DMS 273 (cell line): Measurements from ENCODE around the gene OMP.
"Not testable (repeated sequence)": the region's sequence is repeated elsewhere in the genome, so short reads cannot be mapped to it uniquely, and the experiment has no call there.

Source experiments
- DNase-seq: peaks from one replicate; lab custom pipeline; 2025; ENCODE audit not compliant: unreplicated experiment; lab: John Stamatoyannopoulos, UW

The OMP gene, protein sequence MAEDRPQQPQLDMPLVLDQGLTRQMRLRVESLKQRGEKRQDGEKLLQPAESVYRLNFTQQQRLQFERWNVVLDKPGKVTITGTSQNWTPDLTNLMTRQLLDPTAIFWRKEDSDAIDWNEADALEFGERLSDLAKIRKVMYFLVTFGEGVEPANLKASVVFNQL

DNA sequence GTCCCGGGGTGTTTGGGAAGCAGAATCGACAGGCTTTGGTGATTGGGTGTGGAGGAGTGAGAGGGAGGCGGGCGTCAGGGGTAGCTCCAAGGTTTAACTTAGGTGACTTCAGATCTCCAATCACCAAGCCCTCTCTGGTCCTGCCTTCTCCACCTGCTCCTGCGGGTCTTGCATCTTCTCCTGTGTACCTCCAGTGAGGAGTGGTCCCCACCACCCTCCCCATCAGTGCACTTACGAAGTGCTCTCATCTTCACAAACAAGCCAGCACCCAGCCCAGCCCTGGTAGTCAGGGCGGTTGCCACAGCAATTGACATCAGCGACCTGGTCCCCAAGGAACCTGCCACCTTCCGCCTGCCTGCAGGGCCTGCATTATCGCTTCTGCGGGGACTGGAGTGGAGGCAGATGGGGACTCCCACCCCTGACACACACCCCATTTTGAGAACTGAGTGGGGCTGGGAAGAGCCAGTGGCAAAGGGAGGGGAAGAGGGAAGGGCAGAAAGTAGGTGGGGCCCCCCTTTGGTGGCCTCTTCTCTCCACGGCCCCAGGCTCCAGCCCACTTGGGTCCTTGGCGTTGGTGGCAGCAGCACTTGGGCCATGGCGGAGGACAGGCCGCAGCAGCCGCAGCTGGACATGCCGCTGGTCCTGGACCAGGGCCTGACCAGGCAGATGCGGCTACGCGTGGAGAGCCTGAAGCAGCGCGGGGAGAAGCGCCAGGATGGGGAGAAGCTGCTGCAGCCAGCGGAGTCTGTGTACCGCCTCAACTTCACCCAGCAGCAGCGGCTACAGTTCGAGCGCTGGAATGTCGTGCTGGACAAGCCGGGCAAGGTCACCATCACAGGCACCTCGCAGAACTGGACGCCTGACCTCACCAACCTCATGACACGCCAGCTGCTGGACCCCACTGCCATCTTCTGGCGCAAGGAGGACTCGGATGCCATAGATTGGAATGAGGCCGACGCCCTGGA, at the start of gene OMP:
Gene OMP, plus strand, starts transcription at position 595 of the 965 bp plus-strand sequence. Its CDS starts 0 bp downstream, at position 595.
- no peak for DNase-seq

DNA sequence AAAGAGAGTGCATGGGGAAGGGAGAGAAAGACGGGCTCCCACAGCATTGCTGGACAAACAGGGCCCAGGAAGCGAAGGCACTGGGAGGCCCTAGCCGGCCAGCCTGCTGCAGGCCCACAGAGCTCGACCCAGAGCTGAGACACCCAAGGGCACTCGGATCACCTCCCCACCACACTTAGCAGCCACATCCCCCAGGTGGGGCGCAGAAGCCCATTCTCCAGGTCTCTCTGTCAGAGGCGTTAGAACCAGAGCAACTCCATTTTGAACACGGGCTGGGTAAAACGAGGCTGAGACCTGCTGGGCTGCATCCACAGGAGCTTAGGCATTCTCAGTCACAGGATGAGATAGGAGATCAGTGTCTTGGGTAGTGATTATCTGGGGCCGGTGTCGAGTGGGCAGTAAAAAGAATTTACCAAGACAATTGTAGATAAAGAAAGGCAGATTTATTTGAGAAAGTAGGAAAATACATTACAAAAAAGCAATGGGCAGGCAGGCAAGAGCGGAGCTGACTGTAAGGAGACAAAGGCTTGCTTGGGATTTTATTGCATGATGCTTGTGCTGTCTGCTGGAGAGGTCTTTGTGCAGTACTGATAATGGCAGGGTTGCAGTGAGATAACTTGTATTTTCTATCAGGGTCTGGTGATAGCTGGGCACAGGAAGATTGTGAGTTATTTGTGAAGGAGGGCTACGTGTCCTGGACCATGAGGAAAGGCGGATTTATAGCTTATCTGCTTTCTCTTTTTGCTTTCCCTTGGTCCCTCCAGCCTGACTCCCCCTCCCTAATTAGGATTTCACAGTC, 49.2 kb upstream of the OMP start:
- no peak for DNase-seq

DNA sequence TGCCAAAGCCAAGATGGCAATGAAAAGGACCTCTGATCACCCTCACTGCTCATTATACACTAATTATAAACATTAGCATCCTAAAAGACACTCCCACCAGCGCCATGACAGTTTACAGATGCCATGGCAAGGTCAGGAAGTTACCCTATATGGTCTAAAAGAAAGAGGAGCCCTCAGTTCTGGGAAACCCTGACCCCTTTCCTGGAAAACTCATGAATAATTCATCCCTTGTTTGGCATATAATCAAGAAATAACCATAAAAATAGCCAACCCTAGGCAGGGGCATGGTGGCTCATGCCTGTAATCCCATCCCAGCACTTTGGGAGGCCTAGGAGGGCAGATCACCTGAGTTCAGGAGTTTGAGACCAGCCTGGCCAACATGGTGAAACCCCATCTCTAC, 48.6 kb upstream of the OMP start:
- DNase-seq, result peak; percentile 42

DNA sequence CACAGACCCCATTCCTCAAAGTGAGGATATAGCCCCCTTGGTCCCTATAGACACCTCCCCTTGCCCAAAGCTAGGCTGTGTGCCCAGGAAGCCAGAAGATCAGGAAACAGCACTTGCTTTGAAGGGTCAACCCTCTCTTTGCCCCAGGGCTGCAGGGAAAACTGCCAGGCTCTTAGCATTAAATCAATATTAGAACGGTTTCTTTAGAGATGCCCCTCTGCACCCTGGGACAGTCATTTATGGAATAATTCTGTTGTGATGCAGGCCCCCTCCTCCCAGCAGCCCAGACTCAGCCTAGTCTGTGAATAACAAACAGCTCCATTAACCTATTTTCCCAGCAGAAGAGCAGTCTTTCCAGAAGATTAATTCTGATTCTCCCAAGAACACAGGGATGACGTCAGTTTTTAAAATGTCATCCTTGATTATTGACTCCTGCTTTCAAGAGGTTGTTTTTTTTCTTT, 47.5 kb upstream of the OMP start:
- no peak for DNase-seq

DNA sequence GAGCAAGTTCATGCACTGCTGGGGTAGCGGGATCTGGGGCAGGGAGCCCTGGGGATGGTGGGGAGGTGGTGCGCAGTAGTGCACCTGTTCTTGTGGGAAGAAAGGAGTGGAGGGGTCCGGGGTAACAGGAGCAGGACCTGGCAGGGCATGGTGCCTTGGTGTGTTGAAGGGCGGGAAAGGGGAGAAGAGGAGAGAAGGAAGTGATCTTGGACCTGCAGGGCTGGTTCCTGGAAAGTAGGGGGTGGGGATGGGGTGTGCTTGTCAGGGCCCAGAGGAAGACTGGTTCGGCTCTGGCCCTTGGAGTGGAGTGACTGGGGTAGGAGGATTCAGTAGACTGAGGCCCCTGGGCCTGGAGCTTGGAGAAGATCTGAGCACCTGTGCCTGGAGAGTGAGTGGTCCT, 46.7 kb upstream of the OMP start:
- no peak for DNase-seq

DNA sequence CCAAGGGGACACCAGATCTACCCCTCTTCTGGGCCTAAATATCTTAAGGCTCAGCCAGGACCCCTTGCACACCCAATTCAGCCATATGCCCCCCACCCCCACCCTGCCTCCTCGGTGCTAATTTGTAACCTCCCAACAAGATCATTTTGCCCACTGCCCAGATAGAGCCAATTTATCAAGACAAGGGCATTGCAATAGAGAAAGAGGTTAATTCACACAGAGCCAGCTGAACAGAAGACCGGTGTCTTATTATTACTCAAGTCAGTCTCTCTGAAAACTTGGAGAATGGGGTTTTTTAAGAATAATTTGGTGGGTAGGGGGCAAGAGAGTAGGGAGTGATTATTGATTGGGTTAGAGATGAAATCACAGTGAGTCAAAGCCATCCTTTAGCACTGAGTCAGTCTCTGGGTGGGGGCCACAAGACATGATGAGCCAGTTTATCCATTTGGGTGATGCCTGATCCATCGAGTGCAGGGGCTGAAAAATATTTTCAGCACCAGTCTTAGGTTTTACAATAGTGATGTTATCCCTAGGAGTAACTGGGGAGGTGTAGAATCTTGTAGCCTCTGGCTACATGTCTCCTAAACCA, 45.7 kb upstream of the OMP start:
- no peak for DNase-seq

DNA sequence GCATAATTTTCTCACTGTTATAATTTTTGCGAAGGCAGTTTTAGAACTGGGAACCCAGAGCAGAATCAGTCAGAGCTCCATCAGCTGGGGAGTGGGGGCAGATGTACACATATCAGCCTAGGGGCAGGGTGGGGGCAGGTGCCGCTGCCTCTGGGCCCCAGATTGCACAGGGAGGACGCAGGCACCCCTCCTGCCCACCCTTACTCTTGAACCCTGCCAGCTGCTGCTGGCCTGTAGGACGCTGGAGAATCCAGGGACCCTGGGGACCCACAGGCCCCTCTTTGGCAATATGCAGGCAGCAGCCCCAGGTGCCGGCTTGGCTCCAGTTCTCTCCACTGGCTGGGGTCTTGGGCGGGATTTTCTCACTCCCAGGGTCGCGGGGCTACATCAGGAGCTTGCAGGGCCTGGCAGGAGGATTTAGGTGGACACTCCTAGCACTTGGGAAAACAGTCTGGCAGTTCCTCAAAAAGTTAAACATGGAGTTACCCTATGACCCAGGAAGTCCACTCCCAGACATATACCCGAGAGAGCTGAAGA, 44.6 kb upstream of the OMP start:
- DNase-seq, result no peak

DNA sequence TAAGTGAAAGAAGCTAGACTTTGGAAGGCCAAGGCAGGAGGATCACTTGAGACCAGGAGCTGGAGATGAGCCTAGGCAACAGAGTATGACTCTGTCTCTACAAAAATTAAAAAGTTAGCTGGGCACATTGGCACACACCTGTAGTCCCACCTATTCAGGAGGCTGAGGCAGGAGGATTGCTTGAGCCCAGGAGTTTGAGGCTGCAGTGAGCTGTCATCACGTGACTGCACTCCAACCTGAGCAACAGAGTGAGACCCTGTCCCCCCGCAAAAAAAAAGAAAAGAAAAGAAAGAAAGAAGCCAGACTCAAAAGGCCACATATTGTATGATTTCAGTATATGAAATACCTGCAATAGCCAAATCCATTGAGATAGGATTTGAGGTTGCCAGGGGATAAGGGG, 43.7 kb upstream of the OMP start:
- DNase-seq, result no peak

DNA sequence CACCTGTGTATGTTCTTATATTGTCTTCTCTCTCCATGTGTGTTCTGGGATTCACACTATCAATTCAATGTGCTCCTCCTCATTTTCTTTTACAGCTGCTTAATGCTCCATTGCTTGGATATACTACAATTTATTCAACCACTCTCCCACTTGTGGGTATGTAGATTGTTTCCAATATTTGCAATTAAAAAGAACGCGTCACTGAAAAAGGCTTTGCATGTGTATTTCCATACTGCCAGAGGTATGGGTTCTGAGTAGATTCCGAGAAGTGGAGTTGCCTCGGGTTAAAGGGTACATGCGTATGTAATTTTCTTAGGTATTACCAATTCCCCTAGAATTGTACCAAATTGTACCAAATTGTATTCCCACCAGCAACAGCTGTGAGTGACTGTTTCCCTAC, 42.8 kb upstream of the OMP start:
- no peak for DNase-seq

DNA sequence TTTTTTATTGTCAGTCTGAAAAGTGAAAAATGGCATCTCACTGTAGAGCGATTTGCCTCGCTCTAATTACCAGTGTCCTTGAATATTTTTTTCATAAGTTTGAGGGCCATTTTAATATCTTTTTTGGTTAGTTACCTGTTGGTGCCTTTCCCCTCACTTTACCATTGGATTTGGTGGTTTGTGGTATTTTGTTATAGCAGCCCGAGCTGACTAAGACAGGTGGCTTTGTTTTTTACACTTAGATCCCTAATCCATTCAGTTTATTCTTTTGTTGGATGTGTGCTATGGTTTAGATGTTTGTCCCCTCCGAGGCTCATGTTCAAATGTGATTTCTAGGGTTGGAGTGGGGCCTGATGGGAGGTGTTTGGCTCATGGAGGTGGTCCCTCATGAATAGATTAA, 42.4 kb upstream of the OMP start:
- no peak for DNase-seq

DNA sequence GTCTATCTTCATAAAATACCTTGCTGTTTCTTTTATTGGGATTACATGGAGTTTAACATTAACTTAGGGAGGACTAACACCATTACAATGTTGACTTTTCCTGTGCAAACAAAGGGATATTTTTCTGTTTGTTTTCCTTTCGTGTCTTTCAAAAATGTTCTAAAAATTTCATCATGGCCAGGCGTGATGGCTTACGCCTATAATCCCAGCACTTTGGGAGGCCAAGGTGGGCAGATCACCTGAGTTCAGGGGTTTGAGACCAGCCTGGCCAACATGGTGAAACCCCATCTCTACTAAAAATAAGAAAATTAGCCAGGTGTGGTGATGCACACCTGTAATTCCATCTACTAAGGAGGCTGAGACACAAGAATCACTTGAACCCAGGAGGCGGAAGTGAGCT, 41.4 kb upstream of the OMP start:
- not testable (repeated sequence) for DNase-seq

DNA sequence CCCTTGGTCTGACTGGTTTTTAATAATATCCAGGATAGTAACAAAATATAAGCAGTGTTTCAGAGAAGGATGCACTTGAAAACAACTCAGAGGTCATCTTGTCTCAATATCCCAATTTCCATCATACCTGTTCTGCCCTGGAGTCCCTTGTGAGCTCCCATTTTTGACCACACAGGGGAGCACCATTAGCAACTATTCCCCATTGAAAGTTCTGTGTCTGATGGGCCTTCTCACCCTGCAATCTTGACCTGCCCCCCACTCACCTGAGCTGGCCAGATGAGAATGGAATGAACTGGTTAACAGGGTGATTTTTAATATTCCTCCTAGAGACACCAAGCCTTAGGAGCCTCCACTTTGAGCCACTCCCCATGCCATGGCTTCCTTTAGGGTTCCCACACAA, 39.7 kb upstream of the OMP start:
- DNase-seq, result no peak

DNA sequence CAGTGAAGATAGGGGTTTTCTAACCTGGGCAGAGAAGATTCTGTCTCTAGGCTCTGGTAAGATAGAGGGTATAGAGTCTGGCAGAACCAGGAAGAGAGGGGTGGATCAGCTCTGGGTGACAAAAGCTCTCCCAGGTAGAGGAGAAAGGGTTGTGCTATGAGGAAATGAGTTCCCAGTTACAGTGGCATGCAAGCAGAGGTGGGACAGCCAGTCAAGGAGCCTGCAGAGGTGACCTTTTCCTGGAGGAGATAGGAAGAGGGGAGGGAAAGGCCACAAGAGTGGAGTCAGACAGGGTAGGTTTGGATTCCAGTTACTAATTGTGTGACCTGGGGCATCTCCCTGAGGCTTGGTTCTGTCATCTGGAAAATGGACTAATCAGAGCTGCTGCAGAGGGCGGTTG, 39.2 kb upstream of the OMP start:
- no peak for DNase-seq

DNA sequence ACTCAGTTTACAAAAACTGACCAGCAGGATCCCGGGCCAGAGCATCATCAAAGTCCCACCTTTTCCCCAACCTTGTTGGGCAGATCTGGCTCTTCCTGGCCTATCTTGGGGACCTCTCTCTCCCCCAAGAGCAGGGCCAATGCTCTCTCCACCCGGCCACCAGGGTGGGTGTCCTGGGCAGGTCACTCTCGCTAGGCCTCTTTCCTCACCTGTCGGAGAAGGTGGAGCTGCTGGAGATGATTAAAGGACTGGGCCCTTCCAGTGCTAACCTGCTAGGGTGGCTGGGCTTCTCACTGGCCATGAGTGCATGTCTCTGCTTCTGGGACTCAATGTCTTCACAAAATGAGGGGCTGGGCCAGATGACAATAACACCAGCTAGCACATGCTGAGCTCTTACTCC, 38.8 kb upstream of the OMP start:
- no peak for DNase-seq

DNA sequence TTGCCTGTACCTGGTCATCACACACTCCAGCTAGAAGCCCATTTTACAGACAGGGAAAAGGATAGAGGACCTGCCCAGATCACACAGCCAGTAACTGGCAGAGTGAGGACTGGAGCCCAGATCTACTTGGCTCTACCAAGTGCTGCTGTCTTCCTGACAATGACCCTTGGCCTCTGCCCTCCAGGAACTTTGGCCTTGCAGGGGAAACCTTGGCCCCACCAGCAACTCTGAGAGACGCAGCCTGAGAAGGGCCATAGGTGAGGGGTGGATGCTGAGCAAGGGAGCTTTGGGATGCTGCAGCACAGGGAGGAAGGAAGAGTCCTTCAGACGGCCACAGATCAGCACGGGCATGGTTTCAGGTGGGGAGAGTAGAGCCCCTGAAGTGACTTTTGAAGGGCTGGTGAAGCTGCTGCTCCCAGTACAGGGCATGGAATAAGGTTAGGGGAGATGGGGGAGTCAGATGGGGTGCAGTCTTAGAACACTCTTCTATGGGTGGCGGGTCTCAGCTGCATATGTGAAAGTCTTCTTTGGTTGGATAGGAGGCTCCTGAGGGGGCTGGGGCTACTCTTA, 37.9 kb upstream of the OMP start:
- no peak for DNase-seq

DNA sequence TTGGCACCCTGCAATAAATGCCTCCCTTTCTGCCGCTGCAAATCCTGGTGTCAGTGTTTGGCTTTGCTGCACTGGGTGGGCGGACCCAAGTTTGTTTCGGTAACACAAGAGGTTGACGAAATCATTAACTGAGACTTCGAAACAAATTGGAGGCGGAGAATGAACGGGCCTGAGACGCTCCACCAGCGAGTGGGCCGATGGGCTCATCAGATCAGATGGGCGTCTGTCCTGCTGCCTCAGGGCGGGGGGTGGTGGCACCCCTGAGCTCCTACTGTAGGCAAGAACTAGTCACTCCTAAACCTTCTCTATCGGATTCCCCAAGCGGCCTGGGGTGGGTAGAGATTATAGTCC, 36.8 kb upstream of the OMP start:
- DNase-seq, result no peak

DNA sequence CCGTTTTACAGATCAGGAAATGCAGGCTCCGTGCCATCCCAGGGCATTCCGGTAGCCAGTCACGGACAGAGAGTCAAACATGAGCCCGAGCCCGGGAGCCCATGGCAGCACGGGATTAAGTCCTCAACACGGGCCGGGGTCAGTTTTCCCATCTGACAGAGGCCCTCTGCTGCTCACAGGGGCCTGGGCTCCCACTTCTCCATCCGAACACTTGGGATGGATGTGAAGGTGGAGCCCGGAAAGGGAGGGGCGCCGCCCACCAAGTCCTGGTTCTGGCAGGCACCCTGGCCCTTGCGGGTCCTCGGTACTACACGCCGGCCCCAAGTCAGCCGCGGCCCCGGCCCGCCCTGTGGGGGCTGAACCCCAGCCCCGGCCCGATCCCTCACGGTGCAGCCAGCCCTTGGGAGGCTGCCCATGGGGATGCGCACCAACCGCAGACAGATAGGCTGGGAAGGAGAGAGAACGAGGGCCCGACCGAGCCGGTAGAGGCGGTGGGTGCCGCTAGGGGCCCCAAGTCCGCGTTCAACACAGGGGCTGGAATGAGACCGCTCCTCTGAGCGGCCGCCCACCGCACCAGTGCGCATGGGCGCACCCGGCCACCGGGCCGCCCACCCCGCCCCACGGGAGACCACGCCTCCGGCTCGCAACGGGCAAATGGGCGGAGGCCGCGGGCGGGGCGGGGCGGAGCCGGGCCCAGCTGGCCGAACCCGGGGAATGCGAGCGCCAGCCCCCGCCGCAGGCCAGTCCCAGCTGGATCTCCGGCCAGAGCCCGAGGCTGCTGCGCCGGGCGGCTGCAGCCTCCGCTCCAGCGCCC, 36.2 kb upstream of the OMP start, which contains the start of gene CAPN5:
Gene CAPN5, plus strand, starts transcription at position 743 of the 814 bp plus-strand sequence. CDS start 17,916 bp downstream, outside the sequence.
- DNase-seq, result peak; percentile 94

DNA sequence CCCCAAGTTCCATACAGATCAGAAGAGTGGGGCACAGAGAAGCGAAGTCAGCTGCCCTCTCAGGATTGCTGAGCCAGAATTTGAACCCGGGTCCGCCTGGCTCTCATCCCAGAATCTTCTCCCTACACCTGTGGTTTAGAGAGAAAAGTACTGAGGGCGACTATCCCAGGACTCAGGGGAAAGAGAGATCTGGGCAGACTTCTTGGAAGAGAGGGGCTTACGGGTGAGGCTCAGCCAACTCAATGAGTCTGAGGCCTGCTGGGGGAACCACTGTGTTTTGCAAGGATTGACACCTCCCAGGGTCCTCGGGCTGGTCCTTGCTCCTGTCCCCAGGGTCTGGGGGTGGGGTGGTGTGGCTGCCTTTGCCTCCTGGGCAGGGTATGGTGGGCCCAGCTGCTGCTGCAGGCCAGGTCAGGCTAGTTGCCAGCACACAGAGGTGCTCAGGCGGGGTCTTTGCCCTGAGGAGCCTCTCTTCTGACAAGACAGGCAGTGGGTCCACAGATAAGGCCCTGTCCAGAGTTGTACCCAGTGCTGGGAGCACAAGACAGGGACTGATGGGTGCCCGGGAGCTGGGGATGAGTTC, 34.7 kb upstream of the OMP start:
- no peak for DNase-seq
